K562 (cell line): ENCODE data around the gene UNKL. TPM values are rescaled to one million over a fixed set of nuclear protein-coding genes. Genes with fewer than 3 reads are reported as not detected.

ENCODE experiments used
- ATAC-seq: fragments of 200-7000 bp; cut with Tn5 transposase; 3 replicates; pipeline ENCODE4 v1.9.1; 2020; ENCODE audit warnings: moderate library complexity
- BruUV-seq: library from RNA; stranded (reverse); fragments of 400-500 nt; replicated peaks from 2 replicates; lab custom pipeline; 2021; lab: Mats Ljungman, UMichigan
- CTCF ChIA-PET: fragments of 300-600 bp; formaldehyde crosslinking; extraction: SDS; loops from one replicate; lab custom pipeline; 2021; ENCODE audit warnings: low intra/inter-chr PET ratio; lab: Yijun Ruan, JAX
- POLR2A ChIA-PET: fragments of 300-600, 350-650 bp; sonication (Branson Sonifier 250); formaldehyde crosslinking; extraction: SDS; loops from one replicate; lab custom pipeline; 2021; ENCODE audit warnings: antibody characterized with exemption, inconsistent platforms; lab: Yijun Ruan, JAX
- DNase-seq, 4 experiments: peaks; one replicate each; pipeline versions ENCODE4 v3.0.0 to v3.0.0-alpha.2; 2011 to 2018; ENCODE audit warnings: low spot score in 3 of 4, mixed read lengths in 3 of 4; ENCODE audit errors: extremely low read depth in 1 of 4
- FAIRE-seq: peaks from 2 replicates; lab custom pipeline; 2011; peaks lifted over from hg19 to GRCh38; lab: Jason Lieb, UNC
- H2AFZ ChIP-seq: 2 replicates; pipeline ENCODE4 v1.6.0; 2011; ENCODE audit warnings: low read depth, low read length, control low read depth, inconsistent platforms
- H3K27ac ChIP-seq: fragments of 200-600 bp; 3 replicates; pipeline ENCODE4 v1.8.0; 2011; ENCODE audit warnings: low read depth, mild to moderate bottlenecking, control low read depth, inconsistent platforms, low read length, moderate library complexity, mixed read lengths; ENCODE audit errors: extremely low read depth
- H3K27me3 ChIP-seq, 2 experiments: fragments of 300-600 bp in 1 of 2; 2 replicates in 1 of 2; 3 replicates in 1 of 2; pipeline versions ENCODE4 v1.6.0 to v1.8.0; 2011; ENCODE audit warnings: inconsistent platforms in 2 of 2, low read length in 2 of 2, mild to moderate bottlenecking in 1 of 2, mixed read lengths in 1 of 2, moderate library complexity in 1 of 2; ENCODE audit not compliant: control insufficient read depth in 2 of 2, insufficient read depth in 2 of 2
- H3K36me3 ChIP-seq: fragments of 300-600 bp; 3 replicates; pipeline ENCODE4 v1.8.0; 2011; ENCODE audit warnings: mild to moderate bottlenecking, low read length, inconsistent platforms; ENCODE audit not compliant: control insufficient read depth, insufficient read depth
- H3K4me1 ChIP-seq, 2 experiments: fragments of 200-600 bp in 1 of 2; replicated peaks in 1 of 2; 2 replicates in 1 of 2; 3 replicates in 1 of 2; pipeline versions ENCODE4 v1.5.1 to v1.8.0; 2011; ENCODE audit warnings: inconsistent platforms in 2 of 2, low read length in 2 of 2, mild to moderate bottlenecking in 1 of 2, mixed read lengths in 1 of 2, moderate library complexity in 1 of 2; ENCODE audit not compliant: control insufficient read depth in 2 of 2, insufficient read depth in 2 of 2
- H3K4me2 ChIP-seq: 2 replicates; pipeline ENCODE4 v1.6.1; 2011; ENCODE audit warnings: low read length, control low read depth, inconsistent platforms, mixed read lengths; ENCODE audit not compliant: insufficient read depth
- H3K4me3 ChIP-seq: fragments of 200-600 bp; sonication (generic), shearing (Covaris generic); 2 replicates; pipeline ENCODE4 v1.5.1; 2016; ENCODE audit warnings: control low read depth, inconsistent platforms
- H3K79me2 ChIP-seq: fragments of 200-600 bp; 3 replicates; pipeline ENCODE4 v1.8.0; 2011; ENCODE audit warnings: low read length, inconsistent platforms; ENCODE audit not compliant: control insufficient read depth, insufficient read depth
- H3K9ac ChIP-seq, 2 experiments: 2 replicates each; pipeline versions ENCODE4 v1.6.0 to v1.6.1; 2011; ENCODE audit warnings: low read depth in 2 of 2, low read length in 2 of 2, control low read depth in 1 of 2, inconsistent platforms in 1 of 2, mild to moderate bottlenecking in 1 of 2, mixed read lengths in 1 of 2; ENCODE audit not compliant: insufficient read depth in 1 of 2
- H3K9me1 ChIP-seq: one replicate; pipeline ENCODE4 v1.6.0; 2011; ENCODE audit warnings: inconsistent platforms, mild to moderate bottlenecking, low read length, moderate library complexity; ENCODE audit not compliant: control insufficient read depth, insufficient read depth
- H3K9me3 ChIP-seq: replicated peaks from 2 replicates; pipeline ENCODE4 v1.5.1; 2011; ENCODE audit warnings: low read depth, low read length, inconsistent platforms; ENCODE audit not compliant: control insufficient read depth, insufficient read depth
- H4K20me1 ChIP-seq: replicated peaks from 2 replicates; pipeline ENCODE4 v1.6.1; 2011; ENCODE audit warnings: low read length, inconsistent platforms, mixed read lengths; ENCODE audit not compliant: control insufficient read depth, insufficient read depth
- BACH1 ChIP-seq: fragments of 200-800 bp; sonication (Bioruptor generic); IDR thresholded peaks from 2 replicates; pipeline ENCODE4 v1.6.1; 2016; ENCODE audit warnings: missing genetic modification characterization, missing compliant biosample characterization
- EHMT2 ChIP-seq: fragments of 450-650 bp; IDR thresholded peaks from 2 replicates; pipeline ENCODE4 v1.6.1; 2018; ENCODE audit warnings: antibody characterized with exemption
- MED1 ChIP-seq: sonication (generic); formaldehyde crosslinking; IDR thresholded peaks from 2 replicates; pipeline ENCODE4 v1.8.1; 2023; ENCODE audit warnings: missing genetic modification reagents, borderline replicate concordance
- PHB ChIP-seq: fragments of 250-450 bp; sonication (Bioruptor Pico); IDR thresholded peaks from 2 replicates; pipeline ENCODE4 v1.5.0; 2021
- POLR2G ChIP-seq: fragments of 200-400 bp; formaldehyde crosslinking; IDR thresholded peaks from 2 replicates; pipeline ENCODE4 v1.6.1; 2017; ENCODE audit warnings: low read depth, mild to moderate bottlenecking, antibody characterized with exemption, low read length, moderate library complexity
- RBM39 ChIP-seq: fragments of 200-400 bp; formaldehyde crosslinking; optimal IDR thresholded peaks from 2 replicates; pipeline ENCODE3; 2018; ENCODE audit warnings: low read depth, low read length
- WGBS: fragments of 100-300 bp; shearing (Covaris generic); methylation state at CpG from one replicate; pipeline ENCODE4 v1.1.6; 2016; ENCODE audit warnings: low coverage, mixed read lengths; ENCODE audit not compliant: insufficient coverage; ENCODE audit errors: missing lambda C conversion rate; 5-methylcytosine and 5-hydroxymethylcytosine counted together
- in situ Hi-C: fragments of 300-500 bp; cut with MboI; formaldehyde crosslinking; loops from 4 replicates; pipeline ENCODE4 v1.15.0; 2018; ENCODE audit warnings: inconsistent platforms, mixed read lengths
- intact Hi-C: fragments of 100-400 bp; cut with micrococcal nuclease; formaldehyde crosslinking; loops from 2 replicates; pipeline ENCODE4 v1.14.2; 2022
- polyA plus RNA-seq, 8 experiments: library from polyadenylated mRNA; depleted of rRNA in 4 of 8; stranded (reverse) in 5 of 8; unstranded in 3 of 8; fragments of >200 nt; fragmentation: Nextera tagmentation in 2 of 8; fragmentation: Illumina TruSeq in 1 of 8; extraction: Ambion mirVana in 2 of 8; extraction: Trizol in 1 of 8; gene quantifications; 2 replicates each; pipeline versions ENCODE4 v1.2.1 to v1.2.3, GENCODE V29; 2011 to 2014; ENCODE audit warnings: inconsistent platforms in 1 of 8, missing spikeins in 1 of 8
- total RNA-seq, 7 experiments: library from RNA; depleted of rRNA in 6 of 7; stranded (reverse); fragments of >200 nt in 6 of 7; fragmentation: Illumina TruSeq in 2 of 7; extraction: Trizol in 2 of 7; gene quantifications; 2 replicates each; pipeline versions ENCODE4 v1.2.1 to v1.2.3, GENCODE V29; 2011 to 2021; ENCODE audit warnings: low replicate concordance in 1 of 7
- TF ChIP-seq, protein P1 (sequence below): sonication (generic); formaldehyde crosslinking; IDR thresholded peaks from 2 replicates; pipeline ENCODE4 v1.8.1; 2023; ENCODE audit warnings: mild to moderate bottlenecking, missing genetic modification reagents

Gene UNKL
- total and polyA plus RNA-seq, 9 of the 15 experiments (the other 6 are each of a cell fraction or from before 2014, with no cell fraction given): 0.37 to 30.2 (median 5.1) TPM

DNA sequence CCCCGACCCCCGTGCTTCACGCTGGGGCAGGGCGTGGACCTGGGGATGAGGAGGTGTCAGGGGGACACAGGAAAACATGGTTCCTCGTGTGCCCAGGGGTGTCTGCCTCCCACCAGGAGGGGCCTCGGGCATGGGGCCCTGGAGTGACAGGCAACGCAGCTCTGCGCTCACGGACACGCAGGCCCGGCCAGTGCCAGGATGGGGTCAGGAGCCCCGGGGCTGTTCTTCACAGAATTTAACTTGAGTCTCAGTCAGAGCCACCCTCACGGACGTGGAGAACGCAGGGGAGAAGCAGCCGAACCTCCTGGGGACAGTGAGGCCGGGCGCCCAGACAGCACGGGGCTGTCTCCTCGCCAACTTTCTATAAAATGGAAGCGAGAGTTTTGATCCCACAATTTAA lies 16.7 kb downstream of the UNKL start:
- Histone ChIP-seq H3K9me3 (no peaks in the 10 kb centered on the region), H3K4me2 (no peak overlapping the region), H2AFZ (no peak overlapping the region), H4K20me1 (no peaks in the 10 kb centered on the region), H3K27ac (no peak overlapping the region), H3K4me3 (no peak overlapping the region), H3K36me3 (no peaks in the 10 kb centered on the region), H3K27me3 (no peaks in the 10 kb centered on the region), H3K9me1 (no peaks in the 10 kb centered on the region), H3K9ac (no peak overlapping the region), H3K79me2 (no peaks in the 10 kb centered on the region), H3K4me1 (peaks cover 0 to 42% of the 10 kb centered on the region in 2 experiments; a peak in 2 of 5 replicates)
- FAIRE-seq: no peak
- WGBS: 64% methylated on average over 17 of the region's 21 CpGs
- in situ Hi-C loops: no loop called here
- intact Hi-C loops: no loop called here
- no peak for DNase-seq
- no peak for TF ChIP-seq PHB
- TF ChIP-seq RBM39: no peak
- no peak for TF ChIP-seq EHMT2
- TF ChIP-seq BACH1: no peak
- CTCF ChIA-PET: no interaction called here
- POLR2A ChIA-PET: interaction anchor here (1.5 kb wide), 1 partner anchor 20 kb away, joined by 4 read pairs; no protein-coding TSS in a partner anchor
- ATAC-seq: no peak
- BruUV-seq: no TSS peak

DNA sequence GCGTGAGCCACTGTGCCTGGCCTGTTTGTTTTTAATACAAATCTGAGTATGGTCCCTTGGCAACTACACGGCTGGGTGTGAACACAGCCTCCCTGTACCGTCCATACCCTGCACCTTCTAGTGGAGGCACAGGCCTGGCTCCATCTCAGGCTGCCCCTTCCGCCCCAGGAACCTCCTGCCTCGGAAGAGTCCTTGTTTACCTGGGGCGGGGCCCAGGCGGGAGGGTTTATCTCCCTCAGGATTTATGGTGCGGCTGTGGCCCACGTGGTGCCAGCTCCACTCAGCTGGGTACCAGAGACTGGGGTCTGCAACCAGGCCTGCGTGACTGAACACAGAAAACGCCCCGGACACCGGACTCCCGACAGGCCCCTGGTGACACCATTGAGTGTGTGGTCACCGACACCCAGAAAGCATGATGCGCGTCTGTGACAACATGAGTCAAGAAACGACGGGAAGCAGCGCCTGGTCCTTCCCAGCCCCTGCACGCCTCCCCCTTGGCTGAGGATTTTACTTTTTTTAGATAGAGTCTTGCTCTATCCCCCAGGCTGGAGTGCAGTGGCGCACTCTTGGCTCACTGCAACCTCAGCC lies 19.0 kb downstream of the UNKL start:
- in situ Hi-C loops: no loop called here
- Histone ChIP-seq H3K4me1 (peaks cover 0 to 36% of the 10 kb centered on the region in 2 experiments; a peak in 2 of 5 replicates), H3K79me2 (no peaks in the 10 kb centered on the region), H3K9me1 (no peaks in the 10 kb centered on the region)
- ATAC-seq: peak; percentile 23; the same call in 2 of the 3 replicates
- peak; percentile 41; the same call in 1 of the 2 replicates for TF ChIP-seq POLR2G
- TF ChIP-seq, protein P1, sequence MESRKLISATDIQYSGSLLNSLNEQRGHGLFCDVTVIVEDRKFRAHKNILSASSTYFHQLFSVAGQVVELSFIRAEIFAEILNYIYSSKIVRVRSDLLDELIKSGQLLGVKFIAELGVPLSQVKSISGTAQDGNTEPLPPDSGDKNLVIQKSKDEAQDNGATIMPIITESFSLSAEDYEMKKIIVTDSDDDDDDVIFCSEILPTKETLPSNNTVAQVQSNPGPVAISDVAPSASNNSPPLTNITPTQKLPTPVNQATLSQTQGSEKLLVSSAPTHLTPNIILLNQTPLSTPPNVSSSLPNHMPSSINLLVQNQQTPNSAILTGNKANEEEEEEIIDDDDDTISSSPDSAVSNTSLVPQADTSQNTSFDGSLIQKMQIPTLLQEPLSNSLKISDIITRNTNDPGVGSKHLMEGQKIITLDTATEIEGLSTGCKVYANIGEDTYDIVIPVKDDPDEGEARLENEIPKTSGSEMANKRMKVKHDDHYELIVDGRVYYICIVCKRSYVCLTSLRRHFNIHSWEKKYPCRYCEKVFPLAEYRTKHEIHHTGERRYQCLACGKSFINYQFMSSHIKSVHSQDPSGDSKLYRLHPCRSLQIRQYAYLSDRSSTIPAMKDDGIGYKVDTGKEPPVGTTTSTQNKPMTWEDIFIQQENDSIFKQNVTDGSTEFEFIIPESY: peak; percentile 64; the same call in 1 of the 2 replicates
- TF ChIP-seq MED1 (CRISPR knock-in tag): no peak
- TF ChIP-seq, all 486 proteins: peak for 2
- peak in 1 of 4 experiments; percentile 25 for DNase-seq
- Histone ChIP-seq H3K9ac (no peak overlapping the region; a peak in 1 of 4 replicates), H3K27me3 (no peaks in the 10 kb centered on the region), H4K20me1 (no peaks in the 10 kb centered on the region), H3K27ac (no peak overlapping the region), H3K36me3 (no peaks in the 10 kb centered on the region), H3K4me3 (no peak overlapping the region), H3K4me2 (no peak overlapping the region), H3K9me3 (no peaks in the 10 kb centered on the region), H2AFZ (no peak overlapping the region)
- CTCF ChIA-PET: no interaction called here
- POLR2A ChIA-PET: interaction anchor here (0.8 to 1.7 kb wide), 4 partner anchors 10 to 17 kb away, joined by 3 to 5 read pairs (median 3); no protein-coding TSS in a partner anchor
- no peak for FAIRE-seq
- intact Hi-C loops: no loop called here
- 50% methylated on average over 20 of the region's 22 CpGs for WGBS
- BruUV-seq: no TSS peak
